ENCODE data around the gene ST8SIA5. TPM values are rescaled to one million over a fixed set of nuclear protein-coding genes. Genes with fewer than 3 reads are reported as not detected.

Gene ST8SIA5
- total RNA-seq, 1 experiment from 2014 or later = 0.54 TPM

- no peaks in the 10 kb centered on the region for H3K9me3 ChIP-seq (ENCODE audit: control insufficient read depth in 1 of 2, insufficient read depth in 1 of 2, low read depth in 1 of 2, low read length in 2 of 2)
- ATAC-seq (no peak), DNase-seq (ENCODE audit: low read depth, low spot score) (no peak)
- H3K9me2 ChIP-seq (ENCODE audit: insufficient read depth) = no peaks in the 10 kb centered on the region
- TF ChIP-seq SRF (IDR thresholded peaks at IDR 0.05; ENCODE audit: low read depth) (no peak), ZBTB33 (IDR thresholded peaks at IDR 0.05; ENCODE audit: extremely low read depth, insufficient replicate concordance, low read length) (no peak), SP1 (IDR thresholded peaks at IDR 0.05; ENCODE audit: low read depth) (no peak), ELF1 (IDR thresholded peaks at IDR 0.05; ENCODE audit: borderline replicate concordance, low read depth) (no peak), CBX3 (IDR thresholded peaks at IDR 0.05; ENCODE audit: low read depth) (no peak), CEBPB (IDR thresholded peaks at IDR 0.05; ENCODE audit: low read depth) (no peak), FOSL1 (IDR thresholded peaks at IDR 0.05; ENCODE audit: low read depth) (no peak), ZNF274 (IDR thresholded peaks at IDR 0.05; ENCODE audit: low read depth, low read length) (no peak), REST (IDR thresholded peaks at IDR 0.05; ENCODE audit: low read depth) (no peak), YY1 (IDR thresholded peaks at IDR 0.05; ENCODE audit: extremely low read depth, insufficient replicate concordance, low read depth, low read length) (no peak), POLR2AphosphoS5 (IDR thresholded peaks at IDR 0.05; ENCODE audit: low read depth, low read length) (no peak), RAD21 (IDR thresholded peaks at IDR 0.05; ENCODE audit: low read depth) (no peak), TCF7L2 (IDR thresholded peaks at IDR 0.05; ENCODE audit: borderline replicate concordance, extremely low read depth, insufficient read depth, insufficient read length) (no peak), MAX (IDR thresholded peaks at IDR 0.05) (no peak), ATF3 (IDR thresholded peaks at IDR 0.05) (no peak), EZH2phosphoT487 (IDR thresholded peaks at IDR 0.05; ENCODE audit: borderline replicate concordance) (no peak)
- H3K4me3 ChIP-seq (replicated peaks in 1 of 2; ENCODE audit: low read depth in 1 of 2, low read length in 2 of 2) = no peak overlapping the region
- RAD21 ChIA-PET (ENCODE audit: low non-redundant PET in 1 of 2, low total read pairs in 2 of 2, uncharacterized antibody in 2 of 2, unreplicated experiment in 2 of 2) = no interaction called here
- no TSS peak for BruUV-seq (replicated peaks)
- no peak overlapping the region for H2AFZ ChIP-seq (ENCODE audit: low read depth, low read length, poor library complexity, severe bottlenecking)
- peaks cover 0 to 3% of the 10 kb centered on the region in 2 experiments; a peak in 1 of 4 replicates for H3K4me1 ChIP-seq (ENCODE audit: control insufficient read depth in 1 of 2, insufficient read depth in 2 of 2, low read length in 2 of 2)
- no peak overlapping the region for H3K9ac ChIP-seq (ENCODE audit: low read length)
- H3K4me2 ChIP-seq (ENCODE audit: low read length) = no peak overlapping the region
- no peaks in the 10 kb centered on the region for H3K36me3 ChIP-seq (ENCODE audit: control insufficient read depth in 1 of 2, insufficient read depth in 2 of 2, low read length in 2 of 2)
- peaks cover 21% of the 10 kb centered on the region for H3K27me3 ChIP-seq (ENCODE audit: insufficient read depth, low read length)
- H4K20me1 ChIP-seq (ENCODE audit: insufficient read depth) = no peaks in the 10 kb centered on the region
- POLR2A ChIA-PET = no interaction called here
- no peaks in the 10 kb centered on the region for H3K79me2 ChIP-seq (ENCODE audit: insufficient read depth, low read length)
- intact Hi-C loops (cut with micrococcal nuclease) = no loop called here
- no peak overlapping the region for H3K27ac ChIP-seq (ENCODE audit: low read depth, low read length)
- CTCF ChIA-PET = no interaction called here
Observed at GRCh38 chr18:46678041-46678440, 78.8 kb downstream of the ST8SIA5 start.

Measured in HCT116 (cell line).